Skeletal muscle satellite cell (primary cell): Measurements from ENCODE around the gene CLEC4F.
"Not testable (repeated sequence)": the region's sequence is repeated elsewhere in the genome, so short reads cannot be mapped to it uniquely, and the experiment has no call there.

Experiments
- H3K27me3 ChIP-seq: 2 replicates; pipeline ENCODE4 v1.7.0; 2013; ENCODE audit warnings: low read length; ENCODE audit not compliant: control insufficient read depth, insufficient read depth
- H3K36me3 ChIP-seq: 2 replicates; pipeline ENCODE4 v1.7.0; 2013; ENCODE audit warnings: mild to moderate bottlenecking, control low read depth, low read length; ENCODE audit not compliant: insufficient read depth
- H3K4me1 ChIP-seq: 2 replicates; pipeline ENCODE4 v1.7.0; 2013; ENCODE audit warnings: low read length; ENCODE audit not compliant: control insufficient read depth, insufficient read depth
- H3K4me2 ChIP-seq: 2 replicates; pipeline ENCODE4 v1.7.0; 2013; ENCODE audit warnings: mild to moderate bottlenecking, low read length
- H3K4me3 ChIP-seq: 2 replicates; pipeline ENCODE4 v1.7.0; 2013; ENCODE audit warnings: low read length
- H3K9ac ChIP-seq: 2 replicates; pipeline ENCODE4 v1.7.0; 2013; ENCODE audit warnings: mild to moderate bottlenecking, low read depth, low read length, moderate library complexity
- H3K9me3 ChIP-seq: replicated peaks from 2 replicates; pipeline ENCODE4 v1.7.0; 2013; ENCODE audit warnings: mild to moderate bottlenecking, control low read depth, low read length

Gene CLEC4F

DNA sequence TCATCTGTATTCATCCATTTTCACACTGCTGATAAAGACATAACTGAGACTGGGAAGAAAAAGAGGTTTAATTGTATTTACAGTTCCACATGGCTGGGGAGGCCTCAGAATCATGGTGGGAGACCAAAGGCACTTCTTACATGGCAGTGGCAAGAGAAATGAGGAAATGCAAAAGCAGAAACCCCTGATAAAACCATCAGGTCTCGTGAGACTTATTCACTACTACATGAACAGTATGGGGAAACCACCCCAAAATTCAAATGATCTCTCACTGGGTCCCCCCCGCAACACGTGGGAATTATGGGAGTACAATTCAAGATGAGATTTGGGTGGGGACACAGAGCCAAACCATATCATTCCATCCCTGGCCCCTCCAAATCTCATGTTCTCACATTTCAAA, 22.4 kb downstream of the CLEC4F start:
- H3K9ac ChIP-seq, H3K4me1 ChIP-seq, H3K9me3 ChIP-seq, H3K4me2 ChIP-seq, H3K4me3 ChIP-seq, H3K36me3 ChIP-seq: not testable (repeated sequence)
- peaks cover 19% of the 10 kb centered on the region for H3K27me3 ChIP-seq

- Histone ChIP-seq H3K27me3 (peaks cover 19% of the 10 kb centered on the region), H3K9me3 (no peaks in the 10 kb centered on the region), H3K36me3 (no peaks in the 10 kb centered on the region), H3K9ac (no peak overlapping the region), H3K4me1 (no peaks in the 10 kb centered on the region), H3K4me2 (no peak overlapping the region), H3K4me3 (no peak overlapping the region)
These were observed 22.9 kb downstream of the CLEC4F start for GRCh38 chr2:70797506-70797905.

DNA sequence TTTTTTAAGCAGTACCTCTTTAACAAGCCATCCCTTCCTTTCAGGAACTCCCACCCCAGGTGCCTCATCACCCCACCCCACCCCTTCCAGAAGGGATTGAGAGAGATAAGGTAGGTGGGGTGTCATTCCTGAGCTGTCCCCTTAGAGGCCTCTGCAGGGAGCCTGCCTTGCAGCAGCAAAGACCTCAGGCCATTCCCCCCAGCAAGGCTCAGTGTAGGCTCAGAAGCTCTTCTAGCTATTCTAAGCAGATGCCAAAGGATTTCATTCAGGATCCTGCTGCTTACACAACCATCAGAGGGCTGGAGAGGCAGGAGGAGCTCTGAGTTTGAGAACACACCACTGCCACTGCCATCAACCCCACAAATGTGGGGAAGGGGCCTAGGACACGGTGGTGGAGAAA, 24.1 kb downstream of the CLEC4F start:
- Histone ChIP-seq H3K4me3 (no peak overlapping the region), H3K27me3 (peaks cover 21% of the 10 kb centered on the region), H3K4me2 (no peak overlapping the region), H3K9me3 (no peaks in the 10 kb centered on the region), H3K36me3 (no peaks in the 10 kb centered on the region), H3K4me1 (no peaks in the 10 kb centered on the region), H3K9ac (no peak overlapping the region)

DNA sequence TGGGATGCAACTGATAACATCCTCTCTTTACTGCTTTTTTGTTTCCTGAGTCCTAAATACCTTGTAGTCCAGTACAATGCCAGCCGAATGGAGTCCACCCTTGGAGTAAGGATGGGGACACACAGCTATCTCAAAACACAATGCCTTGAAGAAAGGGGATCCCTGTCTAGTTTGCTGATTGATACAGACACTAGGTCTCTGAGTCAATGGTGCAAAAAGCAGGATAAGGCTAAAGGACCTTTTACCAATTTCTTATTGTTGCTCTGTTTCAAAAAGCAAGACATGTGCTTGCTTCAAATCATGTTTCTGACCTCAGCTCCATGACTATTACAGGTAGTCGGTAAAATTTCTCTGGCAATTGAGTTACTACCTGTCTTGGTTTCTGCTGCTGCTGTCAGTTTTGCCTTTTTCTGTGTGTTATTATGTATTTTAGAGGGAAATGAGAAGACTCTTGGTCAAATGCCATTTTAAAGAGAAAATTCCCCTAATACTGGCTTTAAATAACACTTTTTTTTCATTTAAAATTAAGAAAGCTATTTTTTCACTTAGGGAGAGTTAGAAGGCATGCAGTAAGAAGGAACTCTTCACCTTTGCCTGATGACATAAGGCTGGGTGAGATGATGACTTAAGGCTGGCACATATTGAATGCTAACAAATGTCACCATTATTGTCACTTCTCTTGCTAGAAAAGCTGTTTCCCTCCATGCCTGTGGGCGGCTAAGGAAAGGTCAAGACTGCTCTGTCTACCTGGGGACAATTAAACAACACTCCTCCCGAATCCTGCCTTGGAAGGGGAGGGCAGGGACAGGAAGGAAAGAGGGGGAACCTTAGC, 25.0 kb downstream of the CLEC4F start:
- Histone ChIP-seq H3K36me3 (no peaks in the 10 kb centered on the region), H3K9ac (no peak overlapping the region), H3K27me3 (peaks cover 30% of the 10 kb centered on the region), H3K4me3 (no peak overlapping the region), H3K4me2 (no peak overlapping the region), H3K4me1 (no peaks in the 10 kb centered on the region), H3K9me3 (no peaks in the 10 kb centered on the region)

DNA sequence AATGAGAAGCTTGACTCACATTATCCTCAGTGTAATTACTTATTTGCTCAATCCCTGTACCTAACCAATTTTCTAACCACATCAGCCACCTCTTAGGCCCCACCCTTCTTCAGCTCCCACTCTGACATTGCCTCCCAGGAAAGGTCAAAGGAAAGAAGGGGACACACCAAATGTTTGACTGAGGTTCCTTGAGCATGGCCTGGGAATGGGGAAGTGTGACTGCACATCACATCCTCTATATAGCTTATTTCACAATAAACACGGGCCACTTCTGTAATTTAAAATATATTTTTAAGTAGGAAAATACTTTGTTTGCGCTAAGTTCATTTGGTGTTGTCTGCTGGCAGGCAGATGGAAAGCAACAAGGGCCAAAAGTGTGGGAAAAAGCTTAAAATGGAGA, 26.9 kb downstream of the CLEC4F start:
- Histone ChIP-seq H3K9me3 (no peaks in the 10 kb centered on the region), H3K4me2 (no peak overlapping the region), H3K9ac (no peak overlapping the region), H3K4me3 (no peak overlapping the region), H3K27me3 (peaks cover 48% of the 10 kb centered on the region), H3K4me1 (peaks cover 4% of the 10 kb centered on the region), H3K36me3 (no peaks in the 10 kb centered on the region)

- Histone ChIP-seq H3K9ac (no peak within 1 kb of the TSS), H3K4me2 (peak within 1 kb of the TSS; percentile 73), H3K9me3 (no peaks in the 10 kb centered on the region), H3K36me3 (no peaks in the 10 kb centered on the region), H3K4me3 (peak within 1 kb of the TSS; percentile 49), H3K4me1 (peaks cover 4% of the 10 kb centered on the region), H3K27me3 (peaks cover 64% of the 10 kb centered on the region)
These were observed 30.1 kb downstream of the CLEC4F start, which contains the start of gene FIGLA for GRCh38 chr2:70790136-70790828. Gene FIGLA, minus strand, starts transcription at chr2:70790643. Its CDS starts 5 bp downstream, at chr2:70790638.

GRCh38 chr2:70789304-70790135, 30.9 kb downstream of the CLEC4F start:
- Histone ChIP-seq H3K9me3 (no peaks in the 10 kb centered on the region), H3K9ac (no peak overlapping the region), H3K27me3 (peaks cover 60% of the 10 kb centered on the region), H3K4me2 (peak overlapping the region; percentile 73), H3K4me3 (peak overlapping the region; percentile 49), H3K4me1 (peaks cover 4% of the 10 kb centered on the region), H3K36me3 (no peaks in the 10 kb centered on the region)

DNA sequence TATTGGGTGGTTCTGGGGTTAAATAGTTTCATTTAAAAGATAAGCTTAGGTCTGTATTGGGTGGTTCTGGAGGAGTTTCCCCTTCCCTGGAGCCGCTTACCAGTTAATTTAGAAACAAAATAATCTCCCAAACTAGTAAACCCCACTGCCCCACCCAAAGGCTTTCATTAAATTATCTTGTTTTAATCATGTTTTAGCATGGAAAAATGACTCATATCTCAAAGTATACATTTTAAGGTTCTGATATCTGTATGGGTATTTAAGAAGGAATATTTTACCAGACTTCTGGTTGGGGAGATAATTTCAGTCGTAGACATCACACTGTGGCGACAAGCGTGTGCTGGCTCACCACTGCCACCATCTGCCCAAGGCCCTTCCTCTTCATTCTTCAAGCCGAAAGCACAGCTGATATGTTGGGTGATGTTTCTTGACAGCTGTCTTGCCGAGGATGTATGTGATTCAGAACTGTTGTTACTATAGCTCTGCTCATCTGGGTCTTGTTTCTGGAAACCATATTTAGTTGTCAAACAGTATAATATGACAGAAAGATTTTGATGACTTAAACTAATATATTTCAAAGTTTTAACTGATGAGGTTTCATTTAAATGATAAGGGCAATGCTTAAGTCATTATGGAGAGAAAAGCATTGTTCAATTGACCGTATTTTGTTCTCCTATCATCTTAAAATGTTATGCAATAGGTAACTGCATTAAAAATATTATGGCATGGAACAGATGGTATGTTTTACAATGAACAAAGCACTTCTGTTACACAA, 35.1 kb downstream of the CLEC4F start:
- no peak overlapping the region for H3K9ac ChIP-seq
- no peak overlapping the region for H3K4me2 ChIP-seq
- H3K27me3 ChIP-seq: peaks cover 44% of the 10 kb centered on the region
- no peaks in the 10 kb centered on the region for H3K36me3 ChIP-seq
- H3K9me3 ChIP-seq: no peaks in the 10 kb centered on the region
- H3K4me1 ChIP-seq: peaks cover 4% of the 10 kb centered on the region
- H3K4me3 ChIP-seq: no peak overlapping the region

DNA sequence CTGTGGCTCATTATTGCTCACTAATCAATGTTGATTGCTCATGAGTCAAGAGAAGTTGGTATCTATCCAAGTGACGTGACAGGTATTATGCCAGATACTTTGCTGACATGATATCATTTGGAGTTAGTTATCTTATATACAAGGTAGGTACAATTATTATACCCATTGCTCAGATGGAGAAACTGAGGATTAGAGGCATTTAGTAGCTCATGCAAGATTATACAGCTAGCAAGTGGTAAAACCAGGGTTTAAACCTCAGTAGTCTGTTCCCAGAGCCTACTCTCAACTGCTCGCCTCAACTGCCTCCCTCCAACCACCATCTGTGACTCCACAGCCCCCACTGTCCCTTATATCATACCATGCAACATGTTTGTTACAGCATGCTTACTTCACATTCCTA, 36.1 kb downstream of the CLEC4F start:
- H3K9ac ChIP-seq: no peak overlapping the region

DNA sequence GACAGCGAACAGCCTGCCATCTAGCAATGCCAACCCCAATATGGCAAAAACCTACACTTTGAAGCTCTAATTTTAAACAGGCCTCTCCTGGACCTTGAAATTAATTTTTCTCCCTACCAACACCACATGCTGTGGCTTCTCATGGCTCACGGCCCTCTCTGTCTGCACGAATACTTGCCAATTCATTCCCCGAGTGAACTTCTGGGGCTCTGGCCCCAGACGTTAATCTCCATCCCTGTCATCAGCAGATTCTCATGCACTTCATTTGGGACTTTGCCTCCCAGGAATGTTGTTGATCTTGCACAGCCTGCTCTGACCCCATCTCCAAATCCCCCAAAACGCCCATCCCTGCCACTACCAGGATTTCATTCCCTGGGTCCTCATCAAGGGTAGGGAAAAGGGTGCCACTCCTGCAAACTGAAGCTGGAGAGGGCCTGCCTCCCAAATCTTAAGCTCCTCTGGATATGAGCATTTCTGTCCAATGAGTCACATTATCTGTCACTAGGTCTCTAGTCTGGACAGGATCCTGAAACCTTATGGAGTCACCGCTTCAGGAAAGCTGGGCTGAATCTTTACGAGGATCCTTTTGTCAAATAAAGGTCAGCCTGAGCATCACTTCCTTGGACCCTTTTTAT, 40.4 kb downstream of the CLEC4F start:
- H3K9ac ChIP-seq: no peak overlapping the region
- no peaks in the 10 kb centered on the region for H3K36me3 ChIP-seq
- no peaks in the 10 kb centered on the region for H3K4me1 ChIP-seq
- no peak overlapping the region for H3K4me3 ChIP-seq
- no peaks in the 10 kb centered on the region for H3K9me3 ChIP-seq
- no peak overlapping the region for H3K4me2 ChIP-seq
- H3K27me3 ChIP-seq: peaks cover 18% of the 10 kb centered on the region

More for the DNA sequence above, 36.1 kb downstream of the CLEC4F start:
- Histone ChIP-seq H3K4me2 (no peak overlapping the region), H3K36me3 (no peaks in the 10 kb centered on the region), H3K4me3 (no peak overlapping the region), H3K9me3 (no peaks in the 10 kb centered on the region), H3K27me3 (peaks cover 34% of the 10 kb centered on the region), H3K4me1 (no peaks in the 10 kb centered on the region)
